ENCODE data around the gene UVSSA.

DNA sequence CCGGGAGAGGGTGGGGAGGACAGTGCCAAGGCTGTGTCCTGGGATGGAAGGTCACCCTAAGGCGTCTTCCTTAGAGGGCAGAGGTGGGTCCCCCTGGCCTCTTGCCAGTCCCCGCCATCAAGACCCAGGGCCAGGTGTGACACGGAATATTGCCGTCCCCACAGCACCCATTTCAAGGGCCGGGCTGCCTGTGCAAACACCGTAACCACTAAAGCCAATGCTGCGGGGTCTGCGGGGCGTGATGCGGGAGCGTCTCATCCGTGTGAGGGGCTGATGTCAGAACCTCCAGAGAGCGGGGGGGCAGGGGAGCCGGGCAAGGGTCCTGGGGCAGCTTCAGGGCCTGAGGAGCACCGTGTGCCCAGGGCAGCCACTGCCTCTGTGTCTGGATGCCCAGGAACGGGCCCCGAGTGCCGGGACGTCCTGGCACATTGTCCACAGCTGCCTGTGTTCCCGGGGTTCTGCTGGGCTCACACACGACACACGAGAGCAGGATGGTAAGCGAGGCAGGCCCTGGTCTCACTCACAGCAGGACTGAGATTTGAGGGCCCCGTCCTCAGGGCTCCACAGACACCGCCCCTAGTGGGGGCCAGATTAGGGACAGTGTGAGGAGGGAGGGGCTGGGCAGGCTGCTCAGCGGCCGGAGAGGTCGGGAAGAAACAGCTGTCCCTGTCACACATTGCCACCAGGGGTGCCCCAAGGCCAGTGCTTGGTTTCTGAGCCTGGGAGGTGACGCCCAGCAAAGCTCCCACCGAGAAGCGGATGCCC lies 30.0 kb downstream of the UVSSA start:
- TF ChIP-seq POLR2AphosphoS5 (IDR thresholded peaks at IDR 0.05; ENCODE audit: borderline replicate concordance, low read depth, low read length) = no peak
- no peak for TF ChIP-seq EZH2 (IDR thresholded peaks at IDR 0.05)
- TF ChIP-seq FOXP2 (optimal IDR thresholded peaks at IDR 0.05; ENCODE audit: control extremely low read depth, extremely low read length, insufficient read depth) = no peak
